Femur (tissue), 1 donor: Measurements from ENCODE around the gene EFNA2.

Experiments used
- DNase-seq: peaks from one replicate; pipeline ENCODE4 v3.0.0-alpha.2; 2017

EFNA2 gene

DNA sequence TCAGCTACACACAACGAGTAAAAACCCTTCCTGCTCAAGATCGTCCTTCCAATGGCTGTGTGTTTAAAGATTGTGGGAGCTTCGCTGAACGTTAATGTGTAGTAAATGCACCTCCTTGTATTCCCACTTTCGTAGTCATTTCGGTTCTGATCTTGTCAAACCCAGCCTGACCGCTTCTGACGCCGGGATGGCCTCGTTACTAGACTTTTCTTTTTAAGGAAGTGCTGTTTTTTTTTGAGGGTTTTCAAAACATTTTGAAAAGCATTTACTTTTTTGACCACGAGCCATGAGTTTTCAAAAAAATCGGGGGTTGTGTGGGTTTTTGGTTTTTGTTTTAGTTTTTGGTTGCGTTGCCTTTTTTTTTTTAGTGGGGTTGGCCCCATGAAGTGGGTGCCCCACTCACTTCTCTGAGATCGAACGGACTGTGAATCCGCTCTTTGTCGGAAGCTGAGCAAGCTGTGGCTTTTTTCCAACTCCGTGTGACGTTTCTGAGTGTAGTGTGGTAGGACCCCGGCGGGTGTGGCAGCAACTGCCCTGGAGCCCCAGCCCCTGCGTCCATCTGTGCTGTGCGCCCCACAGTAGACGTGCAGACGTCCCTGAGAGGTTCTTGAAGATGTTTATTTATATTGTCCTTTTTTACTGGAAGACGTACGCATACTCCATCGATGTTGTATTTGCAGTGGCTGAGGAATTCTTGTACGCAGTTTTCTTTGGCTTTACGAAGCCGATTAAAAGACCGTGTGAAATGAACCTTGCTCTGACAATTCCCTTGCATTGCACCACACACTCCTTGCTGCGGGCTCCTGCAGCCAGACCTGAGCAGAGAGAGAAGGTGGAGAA lies 13.0 kb upstream of the EFNA2 start:
- DNase-seq: no peak

DNA sequence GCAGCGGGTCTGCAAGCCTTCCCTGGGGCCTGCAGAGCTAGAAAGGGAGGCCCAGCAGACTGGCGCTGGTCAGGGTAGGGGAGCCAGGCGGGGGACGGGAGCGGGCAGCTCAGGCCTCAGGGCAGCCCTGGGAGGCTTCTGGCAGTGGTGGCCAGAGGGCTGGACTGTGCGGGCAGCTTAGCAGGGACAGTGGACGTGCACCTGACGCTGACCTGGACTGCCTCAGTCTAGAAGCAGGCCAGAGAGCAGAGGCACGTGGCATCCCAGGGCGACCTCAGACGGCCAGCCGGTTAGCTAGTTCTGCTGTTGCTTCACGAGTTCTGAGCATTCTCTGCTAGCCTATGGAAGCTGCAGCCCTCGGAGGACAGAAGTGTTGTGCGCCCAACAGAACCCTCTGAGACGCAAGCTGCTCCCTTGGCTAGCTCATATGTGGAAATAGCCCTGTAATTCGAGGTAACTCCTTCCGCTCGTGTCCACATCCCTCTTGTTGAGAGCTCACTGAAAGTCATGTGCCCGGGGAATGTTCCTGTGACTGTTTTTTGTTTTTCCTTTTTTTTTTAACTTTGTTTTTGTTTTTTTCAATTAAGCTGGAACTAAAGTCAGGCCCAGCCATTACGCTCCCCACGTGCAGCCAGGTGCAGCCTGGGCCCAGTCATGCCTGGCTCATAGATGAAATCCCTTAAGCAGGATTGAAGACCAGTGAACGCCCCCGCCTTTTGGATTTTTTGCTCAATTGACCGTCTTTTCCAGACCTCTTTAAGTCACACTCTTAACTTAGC lies 12.2 kb upstream of the EFNA2 start:
- no peak for DNase-seq

DNA sequence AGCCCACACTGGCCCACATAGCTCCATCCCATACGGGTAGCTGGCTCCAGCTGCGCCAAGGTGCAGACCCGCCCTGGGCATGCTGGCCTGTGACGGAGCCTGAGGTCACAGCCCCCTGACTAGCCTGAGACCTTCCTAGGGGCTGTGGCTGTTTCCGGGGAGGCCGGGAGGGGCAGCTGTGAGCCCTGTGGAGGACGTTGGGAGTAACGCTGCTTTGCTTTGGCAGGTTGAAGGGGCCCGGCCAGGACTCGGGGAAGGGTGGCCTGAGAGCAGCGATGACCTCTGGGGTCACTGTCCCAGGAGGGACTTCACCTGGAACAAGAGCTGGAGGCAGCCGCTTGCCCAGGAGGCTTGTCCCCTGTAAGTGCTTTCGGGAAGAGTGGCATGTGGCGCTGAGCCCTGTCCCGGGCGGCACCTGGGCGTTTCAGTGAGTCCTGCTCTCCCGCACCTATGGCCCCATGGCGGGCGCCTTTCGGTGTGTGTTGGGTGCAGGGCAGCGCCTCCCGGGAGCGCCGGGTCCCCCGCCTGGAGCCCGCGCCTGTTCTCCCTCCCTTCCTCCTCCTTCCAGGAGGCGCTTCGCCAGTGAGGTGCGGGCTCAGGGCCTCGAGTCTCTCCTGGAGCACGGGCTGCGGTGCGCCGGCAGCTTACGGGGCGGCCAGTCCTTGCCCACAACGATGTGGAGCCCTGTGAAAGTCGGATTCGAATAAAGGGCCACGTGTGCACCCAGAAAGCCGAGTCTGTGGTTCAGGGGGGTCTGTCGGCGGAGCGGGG lies 11.4 kb upstream of the EFNA2 start:
- no peak for DNase-seq

DNA sequence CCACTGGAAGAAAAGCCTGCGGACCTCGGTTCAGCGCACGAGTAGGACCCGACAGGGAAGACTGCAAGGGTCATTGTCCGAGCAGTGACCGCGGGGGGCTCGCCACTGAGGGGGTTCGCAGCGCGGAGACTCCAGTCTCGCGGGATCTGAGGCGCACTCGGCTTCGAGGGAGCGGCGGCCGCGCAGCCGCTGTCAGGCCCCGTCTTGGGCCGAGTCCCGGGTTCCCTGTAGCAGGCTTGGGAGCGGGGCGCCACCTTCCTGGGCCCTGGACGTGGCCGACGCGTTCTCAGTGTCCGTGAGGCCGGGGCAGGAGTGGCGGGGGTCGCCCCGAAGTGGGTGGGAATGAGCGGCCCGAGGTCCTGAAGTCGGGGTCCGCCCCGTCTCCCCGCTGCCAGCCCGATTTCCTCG lies 10.8 kb upstream of the EFNA2 start:
- no peak for DNase-seq

DNA sequence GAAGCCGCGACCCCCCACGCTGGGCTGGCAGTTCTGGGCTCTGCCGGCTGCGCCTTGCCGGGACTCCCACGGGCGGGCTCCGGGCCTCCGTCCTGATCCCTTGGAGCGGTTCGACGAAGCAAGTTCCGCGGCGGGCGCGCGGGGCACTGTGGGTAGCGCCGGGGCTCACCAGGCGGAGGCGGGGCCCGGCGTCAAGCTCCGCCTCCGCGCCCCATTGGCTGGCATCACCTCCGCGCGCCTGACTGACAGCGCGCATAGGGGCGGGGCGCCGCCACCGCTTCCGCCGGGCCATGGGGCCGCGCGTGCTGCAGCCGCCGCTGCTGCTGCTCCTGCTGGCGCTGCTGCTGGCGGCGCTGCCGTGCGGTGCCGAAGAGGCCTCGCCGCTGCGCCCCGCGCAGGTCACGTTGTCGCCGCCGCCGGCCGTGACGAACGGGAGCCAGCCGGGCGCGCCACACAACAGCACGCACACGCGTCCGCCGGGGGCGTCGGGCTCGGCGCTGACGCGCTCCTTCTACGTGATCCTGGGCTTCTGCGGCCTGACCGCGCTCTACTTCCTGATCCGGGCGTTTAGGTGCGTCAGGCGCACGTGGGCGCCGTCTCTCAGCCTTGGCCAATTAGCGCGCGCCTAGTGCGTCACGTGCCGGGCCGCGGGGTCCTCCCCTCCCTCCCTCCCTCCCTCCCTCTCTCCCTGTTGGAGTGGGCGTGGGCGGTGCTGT lies 10.3 kb upstream of the EFNA2 start, which contains the start of gene FAM174C:
Gene FAM174C (plus strand): TSS at position 271 of the 716 bp plus-strand sequence. CDS start 20 bp downstream, at position 291.
- peak; percentile 97 for DNase-seq

DNA sequence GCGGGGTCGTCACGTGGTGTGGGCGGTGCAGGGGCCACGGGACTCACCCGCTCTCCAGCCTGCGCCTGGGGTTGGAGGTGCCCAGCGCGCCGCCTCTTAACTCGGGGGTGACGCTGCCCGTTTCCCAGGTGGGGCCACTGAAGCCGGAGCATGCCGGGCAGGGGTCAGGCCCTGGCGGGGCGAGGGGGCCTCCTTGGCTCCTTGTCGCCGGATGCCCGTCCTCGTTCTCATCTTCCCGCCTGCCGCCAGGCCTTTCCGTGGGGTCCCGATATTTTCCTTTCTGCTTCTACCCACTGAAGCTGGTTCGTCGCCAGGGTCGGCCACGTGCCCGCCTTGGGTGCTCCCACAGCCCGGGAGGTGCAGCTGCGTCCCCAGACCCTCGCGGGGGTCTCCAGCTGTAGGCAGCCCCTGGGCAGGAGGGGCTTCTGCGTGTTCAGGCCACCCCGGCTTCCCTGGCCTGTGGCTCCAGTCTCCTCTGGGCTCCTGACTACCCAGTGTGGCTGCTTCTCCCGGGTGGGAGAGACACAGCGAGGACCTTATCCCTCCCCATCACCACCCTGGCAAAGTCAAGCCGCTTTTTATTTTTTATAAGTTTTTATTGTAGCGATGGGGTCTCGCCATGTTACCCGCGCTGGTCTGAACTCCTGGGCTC lies 9.6 kb upstream of the EFNA2 start:
- DNase-seq: no peak

DNA sequence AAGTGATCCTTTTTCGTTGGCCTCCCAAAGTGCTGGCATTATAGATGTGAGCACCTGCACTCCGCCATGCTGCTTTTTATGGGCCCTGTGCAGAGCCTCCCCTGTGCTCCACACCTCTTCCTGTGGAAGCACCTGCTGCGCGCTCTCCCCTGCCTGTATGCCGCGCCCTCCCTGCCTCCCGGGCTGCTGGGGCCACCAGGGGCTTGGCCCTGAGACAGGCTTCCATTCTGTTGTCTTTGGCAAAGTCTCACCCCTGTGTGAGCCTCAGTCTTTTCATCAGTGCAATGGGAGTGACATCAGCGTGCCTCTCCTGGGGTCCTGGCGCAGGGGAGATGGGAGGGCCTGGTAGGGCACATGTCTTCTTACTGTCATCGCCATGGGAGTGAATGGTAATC lies 9.0 kb upstream of the EFNA2 start:
- DNase-seq: no peak

DNA sequence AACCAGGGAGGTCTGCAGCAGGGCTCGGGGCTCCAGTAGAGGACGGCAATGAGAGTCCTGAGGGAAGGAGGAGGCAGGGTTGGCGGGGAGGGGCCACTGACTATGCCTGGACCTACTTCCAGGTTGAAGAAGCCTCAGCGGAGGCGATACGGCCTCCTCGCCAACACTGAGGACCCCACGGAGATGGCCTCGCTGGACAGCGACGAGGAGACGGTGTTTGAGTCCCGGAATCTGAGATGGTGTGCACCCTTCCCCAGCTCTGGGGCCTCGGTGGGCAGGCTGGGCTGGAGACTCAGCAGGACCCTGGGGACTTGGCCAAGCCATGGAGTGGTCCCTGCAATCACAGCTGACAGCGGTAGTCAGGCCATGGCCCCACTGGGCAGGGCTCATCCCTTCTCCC lies 8.6 kb upstream of the EFNA2 start:
- DNase-seq: no peak

DNA sequence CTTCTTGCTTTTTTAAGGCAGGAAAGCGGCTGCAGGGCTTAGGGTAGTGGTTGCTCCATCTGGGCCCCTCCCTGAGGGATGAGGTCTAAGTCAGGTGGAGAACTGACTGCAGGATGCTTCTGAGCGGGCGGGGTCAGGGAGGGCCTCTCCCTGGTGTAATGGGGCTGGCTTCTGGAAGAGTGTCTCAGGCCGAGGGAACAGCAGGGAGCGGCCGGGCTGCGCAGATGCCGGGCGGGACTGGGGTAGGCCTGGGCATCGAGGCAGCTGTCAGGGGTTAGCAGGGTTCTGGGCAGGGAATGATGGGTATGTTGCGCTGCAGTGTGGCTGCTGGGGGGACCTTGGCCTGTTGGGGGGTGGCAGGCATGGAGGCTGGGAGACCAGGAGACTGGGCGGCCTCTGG lies 7.6 kb upstream of the EFNA2 start:
- no peak for DNase-seq

DNA sequence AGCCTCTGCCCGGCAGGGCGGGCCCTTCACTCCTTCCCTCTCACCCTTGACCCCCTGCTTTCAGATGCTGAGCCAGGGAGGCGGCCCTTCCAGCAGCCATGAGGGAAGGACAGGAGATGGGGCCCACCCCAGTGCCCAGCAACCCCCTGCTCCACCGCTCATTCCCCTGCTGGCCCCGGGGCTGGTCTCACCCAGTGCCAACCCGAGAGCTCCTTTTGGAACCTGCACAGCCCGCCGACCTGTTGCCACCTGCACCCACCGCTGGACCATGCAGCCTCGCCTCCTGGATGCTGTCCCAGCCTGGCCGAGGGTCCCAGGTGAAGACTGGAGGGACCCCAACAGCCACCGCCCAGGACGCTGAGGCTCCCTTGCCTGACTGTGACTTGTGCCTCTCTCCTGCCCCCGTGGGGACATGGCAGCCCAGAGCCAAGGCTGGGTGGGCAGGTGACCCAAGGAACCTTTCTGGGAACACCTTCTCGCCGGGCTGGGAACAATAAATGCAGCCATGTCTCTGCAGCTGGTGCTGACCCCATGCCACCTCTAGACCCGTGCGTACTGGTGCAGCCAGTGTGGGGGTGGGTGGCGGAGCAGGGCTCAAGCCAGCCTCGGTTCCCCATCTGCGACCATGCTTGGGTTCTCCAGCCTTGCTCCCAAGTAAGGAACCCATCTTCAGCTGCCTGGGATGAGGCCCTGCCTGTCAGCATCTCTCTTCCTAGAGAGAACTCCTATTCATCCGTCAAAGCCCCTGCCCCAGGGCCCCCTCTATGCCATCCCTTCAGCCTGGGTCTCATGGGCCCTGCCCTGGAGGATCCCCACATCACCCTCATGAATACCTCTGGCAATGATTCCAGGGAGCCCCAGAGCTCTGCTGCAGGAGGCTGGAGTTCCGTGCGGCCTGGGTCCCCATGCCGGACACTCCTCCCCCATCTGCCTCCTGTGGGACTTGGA lies 6.7 kb upstream of the EFNA2 start:
- no peak for DNase-seq

DNA sequence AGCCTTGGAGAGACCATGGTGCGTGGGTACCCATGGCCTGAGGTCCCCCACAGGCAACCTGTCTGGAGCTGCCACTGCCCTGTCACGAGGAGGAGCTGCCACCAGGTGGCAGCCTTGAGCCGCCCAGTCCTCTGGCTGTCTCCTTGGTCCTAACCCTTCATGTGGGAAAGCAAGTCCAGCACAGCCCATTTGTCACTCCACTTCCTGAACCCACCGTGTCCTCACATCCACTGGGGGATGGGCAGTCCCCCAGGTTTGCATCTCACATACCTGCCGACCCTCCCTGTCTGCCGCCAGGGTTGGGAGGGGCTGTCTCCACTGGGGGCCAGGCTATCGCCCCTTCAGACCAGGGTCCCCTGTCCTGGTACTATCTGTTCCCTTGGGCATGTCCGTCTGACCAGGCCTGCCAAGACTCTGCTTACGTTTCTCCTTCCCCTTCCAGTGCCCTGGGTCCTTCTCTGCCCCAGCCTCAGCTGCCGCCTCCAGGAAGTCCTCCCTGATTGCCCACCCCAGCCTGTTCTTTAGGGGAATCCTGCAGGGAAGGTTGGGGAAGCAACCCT lies 5.8 kb upstream of the EFNA2 start:
- peak; percentile 92 for DNase-seq

DNA sequence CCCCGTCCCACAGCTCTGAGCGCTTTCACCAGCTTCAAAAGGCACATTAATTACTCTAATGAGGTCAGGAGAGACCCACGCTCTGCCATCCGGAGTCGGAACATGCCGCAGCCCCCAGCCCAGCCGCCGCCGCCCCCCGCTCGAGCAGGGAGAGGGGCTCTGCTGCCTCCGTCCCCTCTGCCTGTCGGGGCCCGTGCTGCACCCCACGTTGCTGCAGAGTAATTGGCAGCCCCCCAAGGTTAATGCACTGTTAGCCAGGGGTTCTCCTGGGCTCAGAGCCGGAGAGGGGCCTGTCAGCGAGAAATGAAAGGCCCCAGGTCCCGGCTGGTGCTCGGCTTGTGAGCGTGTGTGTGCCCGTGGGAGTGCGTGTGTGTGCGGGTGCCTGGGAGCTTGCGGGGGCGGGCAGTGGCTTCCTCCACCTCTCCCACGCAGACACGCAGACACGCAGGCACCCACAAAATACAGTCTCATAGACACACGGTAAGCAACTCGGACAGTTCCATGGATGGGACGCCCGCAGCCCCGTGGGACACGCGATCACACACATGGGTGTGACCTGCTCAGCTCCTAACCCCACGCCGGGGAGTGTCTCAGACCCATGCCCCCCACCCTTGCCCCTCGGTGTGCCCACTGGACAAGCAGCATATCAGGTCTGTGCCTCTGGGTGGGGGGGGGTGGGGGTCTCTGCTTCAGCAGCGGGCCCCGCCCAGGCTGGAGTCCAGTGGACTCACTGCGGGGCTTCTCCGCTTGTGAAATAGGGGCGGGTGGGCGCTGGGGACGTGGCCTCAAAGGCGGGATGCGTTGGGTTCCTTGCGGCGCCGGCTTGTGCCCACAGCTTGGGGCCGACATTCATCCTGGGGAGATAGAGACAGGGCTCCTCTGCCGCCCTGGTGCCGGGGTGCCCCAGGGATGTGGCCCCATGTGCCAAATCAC lies 4.8 kb upstream of the EFNA2 start:
- no peak for DNase-seq

DNA sequence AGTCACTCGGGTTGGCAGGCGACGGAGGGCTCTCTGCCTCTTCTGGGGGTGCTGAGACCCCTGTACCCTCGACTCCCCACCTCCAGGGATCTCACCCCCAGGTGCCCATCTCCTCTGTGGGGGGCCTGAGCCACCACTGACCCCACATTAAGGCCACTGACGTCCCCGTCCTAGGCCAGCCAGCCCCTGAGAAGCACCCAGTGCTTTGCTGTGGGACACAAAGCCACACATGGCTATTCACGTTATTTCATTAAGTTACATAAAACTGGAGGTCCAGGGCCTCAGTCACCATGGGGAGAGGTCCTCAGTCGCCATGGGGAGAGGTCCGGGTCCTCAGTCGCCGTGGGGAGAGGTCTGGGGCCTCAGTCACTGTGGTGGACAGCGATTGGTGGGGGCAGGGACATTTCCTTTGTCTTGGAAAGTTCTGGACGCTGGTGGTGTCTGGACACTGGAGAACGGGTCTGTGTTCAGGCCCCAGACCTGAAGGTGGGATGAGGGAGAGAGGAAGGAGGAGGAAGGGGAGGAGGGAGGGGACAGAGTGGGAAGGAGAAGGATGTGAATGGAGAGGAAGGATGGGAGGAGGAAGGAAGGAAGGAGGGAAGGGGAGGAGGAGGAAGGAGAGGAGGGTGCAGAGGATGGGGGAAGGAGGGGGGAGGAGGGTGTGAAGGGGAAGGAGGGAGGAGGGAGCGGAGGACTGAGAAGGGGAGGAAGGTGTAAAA lies 3.9 kb upstream of the EFNA2 start:
- DNase-seq: no peak

DNA sequence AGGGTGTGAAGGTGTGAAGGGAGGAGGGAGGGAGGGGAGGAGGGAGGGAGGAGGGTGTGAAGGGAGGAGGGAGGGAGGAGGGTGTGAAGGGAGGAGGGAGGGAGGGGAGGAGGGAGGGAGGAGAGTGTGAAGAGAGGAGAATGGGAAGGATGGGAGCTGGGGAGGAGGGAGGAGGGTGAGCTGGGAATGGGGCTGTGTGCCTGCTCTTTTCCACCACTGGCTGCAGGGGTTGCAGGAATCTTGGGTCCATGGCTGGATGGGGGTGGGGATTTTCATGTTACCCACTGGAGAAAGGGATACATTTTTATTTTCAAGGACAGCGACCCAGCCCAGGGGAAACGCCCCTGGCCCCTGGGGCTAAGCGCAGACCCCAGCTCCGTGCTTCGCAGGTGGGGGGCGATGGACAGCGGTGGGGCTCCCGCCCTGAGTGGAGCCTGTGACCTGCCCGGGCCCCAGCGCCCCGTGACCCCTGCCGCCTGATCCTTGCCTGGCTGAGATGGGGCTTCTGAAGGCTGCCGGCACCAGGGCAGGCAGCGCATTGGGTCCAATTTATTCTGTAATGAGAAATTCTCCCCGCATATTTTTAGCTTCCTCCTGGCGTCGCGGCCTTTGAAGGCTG lies 3.0 kb upstream of the EFNA2 start:
- DNase-seq: no peak

DNA sequence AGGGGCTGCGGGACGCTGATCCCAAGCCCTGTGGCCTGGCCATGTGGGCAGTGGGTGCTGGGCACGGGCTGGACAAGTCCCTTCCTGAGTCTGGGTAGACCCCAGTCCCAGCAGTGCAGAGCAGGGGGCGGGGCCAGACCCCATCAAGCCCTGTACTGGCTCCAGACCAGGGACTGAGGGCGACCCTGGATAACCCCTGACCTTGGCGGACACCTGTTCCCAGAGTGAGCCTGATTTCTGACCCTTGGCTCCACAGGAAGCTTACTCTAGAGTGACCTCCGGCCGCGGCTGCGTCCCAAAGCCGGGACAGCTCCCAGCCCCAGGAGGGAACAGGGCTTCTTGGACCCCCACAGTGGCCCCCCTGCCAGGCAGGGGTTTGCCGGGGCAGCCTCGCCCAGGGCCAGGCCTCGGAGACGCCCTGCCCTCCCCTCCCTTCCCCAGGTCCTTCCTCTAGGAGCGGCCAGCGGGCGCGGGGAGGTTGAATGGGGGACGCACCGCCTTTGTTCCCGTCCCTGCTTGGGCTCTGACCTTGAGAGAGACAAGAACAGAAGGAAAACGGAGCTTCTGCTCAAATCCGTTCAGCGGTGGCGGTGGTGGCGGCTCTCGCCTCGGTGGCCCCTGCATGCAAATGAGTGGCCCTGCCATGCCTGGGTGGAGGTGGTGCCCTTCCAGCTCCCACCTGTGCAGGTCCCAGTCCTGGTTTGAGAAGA lies 2.3 kb upstream of the EFNA2 start:
- no peak for DNase-seq

DNA sequence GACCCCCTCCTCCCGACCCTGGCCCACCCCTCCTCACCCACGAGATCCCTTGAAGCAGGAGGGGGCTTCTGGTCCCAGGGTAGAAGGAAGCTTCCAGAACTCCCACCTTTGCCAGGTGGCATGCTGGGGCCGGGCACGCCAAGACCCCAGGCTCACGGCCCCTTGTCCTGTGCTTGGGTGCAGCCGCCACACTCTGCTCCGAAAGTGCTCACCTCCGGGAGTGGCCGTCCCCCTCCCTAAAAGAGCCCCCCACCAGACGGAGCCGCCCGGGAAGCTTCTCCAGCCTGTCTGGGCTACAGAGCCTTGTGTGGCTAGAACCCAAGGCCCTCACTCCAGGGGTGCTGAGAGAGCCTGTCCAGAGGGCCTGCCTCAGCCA lies 1.8 kb upstream of the EFNA2 start:
- no peak for DNase-seq

DNA sequence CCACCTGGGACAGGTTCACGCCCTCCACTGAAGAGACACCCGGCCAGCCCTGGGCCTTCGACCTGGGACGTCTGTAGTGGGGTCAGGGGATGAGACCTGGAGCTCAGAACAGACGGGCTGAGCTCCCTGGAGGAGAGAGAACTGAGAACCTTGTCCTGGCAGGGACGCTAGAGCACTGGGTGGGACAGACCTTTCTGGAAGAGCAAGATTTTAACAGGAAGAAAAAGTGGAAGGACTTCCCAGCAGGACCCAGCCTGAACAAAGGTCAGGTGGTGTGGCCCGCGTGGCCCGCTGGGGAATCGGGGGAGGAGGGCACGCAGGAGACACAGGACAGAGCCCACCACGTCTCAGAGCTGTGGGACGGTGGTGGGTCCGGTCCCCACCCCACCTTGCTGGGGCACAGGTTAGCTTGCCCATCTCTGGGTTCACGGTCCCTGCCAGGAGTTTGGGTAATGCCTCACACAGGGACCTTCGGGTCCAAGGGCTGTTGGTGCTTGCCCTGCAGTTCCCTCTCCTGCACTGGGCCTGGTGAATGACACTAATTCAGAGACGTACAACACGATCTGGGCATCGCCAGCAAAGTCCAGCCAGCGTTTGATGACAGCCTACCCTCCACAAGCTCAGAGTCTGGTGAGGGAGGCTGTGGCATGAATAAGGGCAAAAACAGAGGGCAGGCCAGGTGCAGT lies 1.2 kb upstream of the EFNA2 start:
- no peak for DNase-seq
